Sciatic nerve (tissue), 2 donors: ENCODE results near the gene CTSW. TPM values are rescaled to one million over a fixed set of nuclear protein-coding genes. Genes with fewer than 3 reads are reported as not detected.
A peak's percentile ranks its signal among the peaks of the same experiment; 100 is the strongest.

ENCODE experiments used
- ATAC-seq: fragments of 200-7000 bp; cut with Tn5 transposase; one replicate; pipeline ENCODE4 v1.9.1; 2020; ENCODE audit warnings: mild to moderate bottlenecking, moderate library complexity
- DNase-seq: peaks from one replicate; pipeline ENCODE4 v3.0.0-alpha.2; 2020; ENCODE audit warnings: low spot score
- intact Hi-C: fragments of 100-400 bp; cut with DNase I; formaldehyde crosslinking; loops from one replicate; pipeline ENCODE4 v1.14.2; 2022
- total RNA-seq: library from RNA; stranded (reverse); fragmentation: NEBNext Ultra II Directional; extraction: Animal tissue kit (Norgen Biotek cat#: 25700); gene quantifications from one replicate; pipeline ENCODE4 v1.2.1, GENCODE V29; 2021
- donor health status: DM: no; HTN: no; CAD: no.
- donor health status: DM: no; HTN: no; CAD: no.

The CTSW gene
- total RNA-seq, 1 donor from 2014 or later: 2.5 TPM

DNA sequence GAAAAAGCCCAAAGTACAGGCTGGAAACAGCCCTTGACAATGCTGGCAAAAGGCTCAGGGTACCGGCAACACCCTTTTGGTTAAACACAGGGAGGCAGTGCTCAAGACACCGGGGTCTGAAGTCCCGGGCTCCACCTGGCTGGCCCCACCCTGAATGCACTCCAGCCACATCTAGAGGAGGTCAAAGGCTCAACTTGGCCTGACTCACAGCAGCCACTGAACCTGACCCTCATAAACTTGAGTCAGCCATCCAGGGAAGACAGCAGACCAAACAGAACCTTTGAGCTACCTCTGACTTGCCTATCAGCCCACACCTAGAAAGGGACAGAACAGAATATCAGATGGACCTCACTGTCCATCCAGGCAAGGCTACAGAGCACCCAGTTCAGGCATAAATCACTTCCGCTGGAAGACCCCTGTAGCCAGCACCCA lies 25.5 kb upstream of the CTSW start:
- intact Hi-C loops: no loop called here
- no peak for ATAC-seq
- no peak for DNase-seq

GRCh38 chr11:65854852-65855837 lies 24.5 kb upstream of the CTSW start:
- ATAC-seq (no peak), DNase-seq (no peak)
- intact Hi-C loops: no loop called here

GRCh38 chr11:65855927-65856363 lies 23.7 kb upstream of the CTSW start:
- intact Hi-C loops: no loop called here
- DNase-seq (no peak), ATAC-seq (no peak)

DNA sequence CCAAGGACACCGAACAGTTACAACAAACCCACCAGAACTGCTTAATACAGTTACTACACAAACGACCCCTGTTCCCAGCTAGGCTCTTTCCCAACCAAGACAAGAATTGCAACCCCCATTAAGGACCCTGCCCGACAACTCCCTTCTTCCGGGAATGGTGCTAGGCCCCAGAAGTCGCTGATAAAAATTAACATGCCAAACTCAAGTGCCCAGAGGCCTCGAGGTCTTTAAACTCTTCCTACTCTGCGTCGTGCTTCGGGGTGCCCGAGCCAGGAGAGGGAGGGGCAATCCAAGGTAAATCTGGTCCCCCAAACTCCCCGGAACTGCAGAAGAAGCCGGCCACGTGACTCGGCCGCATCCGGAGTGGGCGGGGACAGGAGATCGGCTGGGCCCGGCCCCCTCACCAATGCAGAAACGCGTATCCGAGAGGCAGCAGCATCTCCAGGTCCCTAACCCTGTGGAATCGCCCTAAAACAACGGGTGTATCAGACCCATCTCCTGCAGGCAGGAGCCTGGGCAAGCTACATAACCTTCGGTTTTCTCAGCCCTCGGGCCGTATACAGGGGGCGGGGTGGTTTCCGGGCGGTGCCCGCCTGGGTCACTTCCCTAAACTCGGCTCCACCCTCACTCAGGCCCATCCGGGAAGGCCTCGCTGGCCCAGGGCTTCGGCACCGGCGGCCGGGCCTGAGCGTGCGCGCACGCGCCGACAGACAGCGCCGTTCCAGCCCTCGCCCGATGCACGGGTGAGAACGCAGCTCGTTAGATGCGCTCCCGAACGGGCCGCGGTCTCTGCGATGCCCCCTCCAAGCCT lies 22.7 kb upstream of the CTSW start:
- intact Hi-C loops: no loop called here
- ATAC-seq (peak; percentile 48), DNase-seq (peak; percentile 89)

DNA sequence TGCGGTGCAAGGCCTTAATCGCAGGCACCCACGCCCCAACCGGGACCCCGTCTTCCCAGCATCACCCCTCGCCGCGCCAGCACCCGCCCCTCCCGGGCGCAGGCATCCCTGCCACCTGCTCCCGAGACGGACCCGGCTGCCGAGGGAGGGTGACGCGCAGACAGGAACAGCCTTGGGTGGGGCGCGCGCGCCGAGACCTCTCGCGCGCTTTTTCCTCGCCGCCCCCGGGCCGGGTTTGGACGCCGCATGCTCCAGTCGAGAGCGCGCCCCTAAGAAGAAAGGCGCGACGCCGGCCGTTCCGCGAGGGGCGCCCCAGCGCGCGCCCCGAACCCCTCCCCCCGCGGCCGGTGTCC lies 22.2 kb upstream of the CTSW start:
- ATAC-seq (no peak), DNase-seq (peak; percentile 81)
- intact Hi-C loops: no loop called here

DNA sequence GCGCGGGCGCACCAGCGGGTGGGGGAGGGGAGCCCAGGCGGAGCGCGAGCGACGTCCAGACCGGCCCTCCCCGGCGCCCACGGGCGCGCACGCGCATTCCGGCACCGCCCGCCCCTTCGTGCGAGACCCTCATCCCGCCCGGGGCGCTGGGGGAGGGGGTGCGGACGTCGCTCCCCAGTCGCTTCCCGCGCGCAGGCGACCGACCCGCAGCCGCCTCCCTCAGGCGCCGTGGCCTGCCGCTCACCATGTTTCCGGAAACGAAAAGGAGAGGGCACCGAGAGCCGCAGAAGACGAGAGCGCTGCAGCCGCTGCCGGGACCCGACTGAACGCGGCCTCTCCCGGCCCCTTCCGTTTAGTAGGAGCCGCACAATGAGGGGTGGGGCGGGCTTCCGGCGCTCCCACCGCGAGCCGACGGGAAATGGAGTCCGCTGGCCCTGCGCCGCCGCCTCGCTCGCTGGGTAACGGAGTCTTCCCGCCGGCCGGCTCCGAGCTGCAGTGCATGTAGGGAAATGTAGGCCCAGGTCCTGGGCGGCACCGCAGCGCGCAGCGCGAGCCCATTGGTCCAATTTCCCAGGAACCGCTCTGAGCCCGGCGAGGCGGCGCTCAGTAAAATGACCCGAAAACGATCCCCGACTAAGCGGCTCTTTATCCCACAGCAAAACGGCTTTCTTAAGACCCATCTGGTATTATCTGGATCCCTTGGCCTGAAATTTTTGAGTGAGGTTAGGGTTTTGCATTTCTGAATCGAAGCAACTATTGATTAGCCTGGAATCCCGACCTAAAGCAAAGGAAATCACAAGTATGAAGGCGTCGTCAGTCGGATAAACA lies 21.6 kb upstream of the CTSW start, which contains the start of gene CFL1:
Gene CFL1, minus strand, starts transcription at position 328 of the 828 bp plus-strand sequence. Its CDS starts 81 bp downstream, at position 247.
- intact Hi-C loops: no loop called here
- ATAC-seq (peak; percentile 85), DNase-seq (peak; percentile 99)

- intact Hi-C loops: no loop called here
- ATAC-seq: no peak
- no peak for DNase-seq
These were observed 21.0 kb upstream of the CTSW start for GRCh38 chr11:65858681-65859087.

DNA sequence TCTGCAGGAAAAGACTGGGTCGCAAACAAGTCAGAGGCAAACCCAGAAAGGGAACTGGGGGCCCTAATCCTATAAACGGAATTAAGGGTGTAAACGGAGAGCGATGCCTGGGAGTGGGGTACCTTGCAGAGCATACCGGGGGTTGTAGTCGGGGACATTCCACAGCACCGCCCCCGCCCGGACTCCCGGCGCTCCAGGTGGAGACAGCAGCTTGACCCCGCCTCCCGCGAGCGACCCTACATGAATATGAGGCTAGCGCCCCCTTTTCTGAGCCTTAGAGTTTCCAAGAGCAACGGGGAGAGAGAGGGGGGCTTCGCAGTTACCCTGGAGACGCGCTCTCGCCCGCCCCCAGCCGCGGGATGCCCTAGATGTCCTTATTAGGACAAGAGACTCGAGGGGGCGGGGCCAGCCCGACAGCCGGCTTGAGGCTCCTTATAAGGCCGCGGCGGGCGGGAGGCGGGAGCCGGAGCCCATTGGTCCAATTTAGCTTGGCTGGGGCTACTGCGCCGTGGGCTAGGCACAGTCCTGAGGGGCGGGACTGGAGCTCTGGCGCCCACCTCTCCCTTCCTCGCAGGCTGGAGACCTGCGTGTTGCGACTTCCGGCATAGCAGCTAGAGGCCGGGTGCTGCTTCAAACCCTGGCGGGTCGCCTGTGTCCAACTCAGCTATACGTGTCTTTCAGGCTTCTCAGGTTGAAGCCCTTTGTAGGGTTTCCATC lies 20.4 kb upstream of the CTSW start:
- DNase-seq (peak; percentile 99), ATAC-seq (peak; percentile 89)
- intact Hi-C loops: no loop called here

DNA sequence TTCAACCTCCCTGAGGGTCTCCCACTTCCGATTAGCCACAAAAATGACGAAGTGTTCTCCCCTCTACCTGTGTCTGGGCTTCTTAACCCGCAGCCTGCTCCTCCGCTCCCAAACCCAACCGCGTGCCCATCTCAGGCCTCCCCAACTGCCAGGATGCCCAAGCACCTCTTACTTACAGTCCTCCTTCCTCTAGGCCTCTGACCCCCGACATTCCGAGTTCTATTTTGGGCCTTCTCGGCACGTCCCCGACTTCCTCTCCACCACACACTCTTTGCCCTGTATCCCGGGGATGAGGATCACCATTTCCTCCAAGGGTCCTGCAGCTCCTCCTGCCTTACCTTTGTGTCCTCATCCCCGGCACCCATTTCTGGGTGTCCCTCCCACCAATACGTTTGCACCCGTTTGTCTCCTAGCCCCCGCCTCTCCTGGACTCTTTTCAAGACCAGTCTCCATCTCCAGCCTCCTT lies 19.8 kb upstream of the CTSW start:
- ATAC-seq: peak; percentile 0
- intact Hi-C loops: no loop called here

DNA sequence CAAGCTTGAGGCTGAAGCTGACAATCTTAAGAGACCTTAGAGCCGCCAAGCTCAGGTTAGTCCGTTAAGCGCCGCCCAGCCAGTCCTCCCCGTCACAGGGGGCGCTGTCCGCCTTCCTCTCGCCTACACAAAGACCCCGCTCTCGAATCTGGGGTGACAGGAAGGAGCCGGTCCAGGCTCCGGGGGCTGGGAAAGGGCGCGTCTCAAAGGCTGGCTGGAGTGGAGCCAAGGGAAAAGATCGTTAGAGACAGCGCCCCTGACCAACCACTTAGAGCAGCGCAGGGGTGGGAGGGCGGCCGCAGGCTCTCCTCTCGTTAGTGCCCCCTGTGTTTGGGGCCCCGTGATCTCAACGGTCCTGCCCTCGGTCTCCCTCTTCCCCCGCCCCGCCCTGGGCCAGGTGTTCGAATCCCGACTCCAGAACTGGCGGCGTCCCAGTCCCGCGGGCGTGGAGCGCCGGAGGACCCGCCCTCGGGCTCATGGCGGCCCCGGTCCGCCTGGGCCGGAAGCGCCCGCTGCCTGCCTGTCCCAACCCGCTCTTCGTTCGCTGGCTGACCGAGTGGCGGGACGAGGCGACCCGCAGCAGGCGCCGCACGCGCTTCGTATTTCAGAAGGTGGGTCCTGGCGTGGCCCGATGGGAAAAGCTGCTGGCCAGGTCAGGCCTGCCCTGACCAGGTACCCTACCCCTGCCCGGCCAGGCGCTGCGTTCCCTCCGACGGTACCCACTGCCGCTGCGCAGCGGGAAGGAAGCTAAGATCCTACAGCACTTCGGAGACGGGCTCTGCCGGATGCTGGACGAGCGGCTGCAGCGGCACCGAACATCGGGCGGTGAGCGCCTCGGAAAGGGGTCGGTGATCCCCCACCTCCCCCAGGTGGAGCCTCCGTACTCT lies 19.1 kb upstream of the CTSW start, which contains the start of gene MUS81:
Gene MUS81, plus strand, starts transcription at position 156 of the 887 bp plus-strand sequence. Its CDS starts 321 bp downstream, at position 477.
- peak; percentile 98 for DNase-seq
- peak; percentile 84 for ATAC-seq
- intact Hi-C loops: no loop called here

More for the DNA sequence above, 19.8 kb upstream of the CTSW start:
- DNase-seq: no peak

DNA sequence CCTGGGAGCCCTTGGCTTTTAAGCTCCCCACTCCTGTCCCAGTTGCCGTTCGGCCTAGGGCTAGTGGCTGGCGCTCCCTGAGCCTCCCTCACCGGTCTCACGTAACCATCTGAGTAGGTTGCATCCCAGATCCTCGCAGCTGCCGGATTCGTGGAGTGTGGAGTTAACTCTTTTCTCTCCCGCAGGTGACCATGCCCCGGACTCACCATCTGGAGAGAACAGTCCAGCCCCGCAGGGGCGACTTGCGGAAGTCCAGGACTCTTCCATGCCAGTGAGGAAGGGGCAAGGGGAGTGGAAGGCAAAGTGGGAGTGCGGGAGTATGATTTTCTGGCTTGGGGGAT lies 18.5 kb upstream of the CTSW start:
- DNase-seq (peak; percentile 64), ATAC-seq (no peak)
- intact Hi-C loops: no loop called here

GRCh38 chr11:65861533-65862183 lies 18.0 kb upstream of the CTSW start:
- no peak for DNase-seq
- intact Hi-C loops: no loop called here
- ATAC-seq: no peak

- intact Hi-C loops: no loop called here
- DNase-seq (peak; percentile 56), ATAC-seq (no peak)
These were observed 17.4 kb upstream of the CTSW start for GRCh38 chr11:65862191-65862735.

DNA sequence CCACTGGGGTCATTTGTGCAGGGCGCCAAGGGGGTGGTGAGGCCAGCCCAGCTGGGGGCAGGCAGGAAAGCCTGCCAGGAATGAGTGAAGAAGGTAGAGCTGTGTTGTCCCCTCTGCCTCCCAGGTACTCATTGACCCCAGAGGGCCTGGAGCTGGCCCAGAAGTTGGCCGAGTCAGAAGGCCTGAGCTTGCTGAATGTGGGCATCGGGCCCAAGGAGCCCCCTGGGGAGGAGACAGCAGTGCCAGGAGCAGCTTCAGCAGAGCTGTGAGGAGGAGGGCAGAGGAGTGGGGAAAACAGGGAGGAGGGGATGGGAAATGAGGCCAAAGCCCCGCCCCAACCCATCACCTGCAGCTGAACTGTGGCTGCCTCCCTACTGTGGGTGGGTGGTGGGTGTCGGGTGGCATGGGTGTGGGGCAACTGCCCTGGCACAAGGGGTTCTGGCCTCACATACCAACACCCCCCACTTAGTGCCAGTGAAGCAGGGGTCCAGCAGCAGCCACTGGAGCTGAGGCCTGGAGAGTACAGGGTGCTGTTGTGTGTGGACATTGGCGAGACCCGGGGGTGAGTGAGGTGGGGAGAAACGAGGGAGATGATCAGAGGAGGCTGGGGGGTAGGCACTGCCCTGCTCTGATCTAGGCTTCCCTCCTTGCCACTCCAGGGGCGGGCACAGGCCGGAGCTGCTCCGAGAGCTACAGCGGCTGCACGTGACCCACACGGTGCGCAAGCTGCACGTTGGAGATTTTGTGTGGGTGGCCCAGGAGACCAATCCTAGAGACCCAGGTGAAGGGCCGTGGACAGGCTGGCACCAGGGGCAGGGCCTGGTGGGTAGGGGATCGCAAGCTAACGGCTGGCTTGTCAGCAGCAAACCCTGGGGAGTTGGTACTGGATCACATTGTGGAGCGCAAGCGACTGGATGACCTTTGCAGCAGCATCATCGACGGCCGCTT lies 16.4 kb upstream of the CTSW start:
- DNase-seq: peak; percentile 61
- ATAC-seq: no peak
- intact Hi-C loops: no loop called here
